Psoas muscle (tissue), 8 donors: ENCODE measurements around the gene SHOC1. TPM values are rescaled to one million over a fixed set of nuclear protein-coding genes. Genes with fewer than 3 reads are reported as not detected.

Source experiments
- ATAC-seq, 4 donors: fragments of 200-7000 bp; cut with Tn5 transposase; one replicate each; pipeline ENCODE4 v1.9.1; 2020; ENCODE audit warnings: moderate library complexity in 3 of 4, mild to moderate bottlenecking in 2 of 4
- DNase-seq, 2 donors: peaks; one replicate each; pipeline ENCODE4 v3.0.0-alpha.2; 2020
- H3K27ac ChIP-seq: fragments of 200-600 bp; one replicate; pipeline ENCODE4 v1.8.0; 2022
- H3K27me3 ChIP-seq, 3 donors: fragments of 200-600 bp in 1 of 3; one replicate each; pipeline versions ENCODE4 v1.6.1 to v1.8.0; 2013 to 2022; ENCODE audit warnings: low read length in 2 of 3, mild to moderate bottlenecking in 2 of 3, moderate library complexity in 1 of 3; ENCODE audit not compliant: insufficient read depth in 3 of 3
- H3K36me3 ChIP-seq, 2 donors: fragments of 200-600 bp in 1 of 2; one replicate each; pipeline versions ENCODE4 v1.6.1 to v1.8.0; 2013 to 2022; ENCODE audit warnings: low read depth in 1 of 2, mild to moderate bottlenecking in 1 of 2, moderate library complexity in 1 of 2; ENCODE audit not compliant: insufficient read depth in 1 of 2
- H3K4me1 ChIP-seq: fragments of 200-600 bp; one replicate; pipeline ENCODE4 v1.8.0; 2022
- H3K4me3 ChIP-seq: fragments of 200-600 bp; one replicate; pipeline ENCODE4 v1.8.0; 2022; ENCODE audit warnings: mild to moderate bottlenecking
- H3K9me3 ChIP-seq: fragments of 200-600 bp; one replicate; pipeline ENCODE4 v1.8.0; 2022
- CTCF ChIP-seq: fragments of 200-600 bp; IDR thresholded peaks from one replicate; pipeline ENCODE4 v1.8.0; 2022; ENCODE audit warnings: antibody characterized with exemption
- WGBS, 3 donors: extraction: QIAGEN DNeasy Blood & Tissue Kit; methylation state at CpG; one replicate each; pipeline versions ENCODE4 v1.1.6 to v1.1.7; 2013; 5-methylcytosine and 5-hydroxymethylcytosine counted together
- intact Hi-C, 2 donors: fragments of 100-400 bp; cut with DNase I; formaldehyde crosslinking; loops; one replicate each; pipeline versions ENCODE4 v1.11.0 to v1.14.2; 2022
- polyA plus RNA-seq, 3 donors: library from polyadenylated mRNA; stranded (reverse); fragments of 200-250 nt; gene quantifications; one replicate each; pipeline ENCODE4 v1.2.3, GENCODE V29; 2013
- total RNA-seq, 4 donors: library from RNA; stranded (reverse); fragmentation: NEBNext Ultra II Directional in 2 of 4; extraction: Animal tissue kit (Norgen Biotek cat#: 25700) in 2 of 4; gene quantifications; one replicate each; pipeline versions ENCODE4 v1.2.1 to v1.2.4, GENCODE V29; 2021 to 2023
- donor health status: healthy with polysubstance abuse.
- donor health status: DM: no; HTN: no; CAD: no; lungs with moderate emphysema.
- donor health status: Bipolar disorder and iron deficiency.
- donor health status: healthy.
- donor health status: DM: yes; HTN: yes; CAD: no.
- donor health status: DM: no; HTN: no; CAD: no.
- donor health status: DM: no; HTN: no; CAD: no.
- donor health status: DM: yes; HTN: yes; CAD: no.

The SHOC1 gene
- total and polyA plus RNA-seq, 7 donors, result 0.03 to 0.14 TPM; not detected in 5

GRCh38 chr9:111759762-111760639, 34.7 kb downstream of the SHOC1 start:
- peak; percentile 81 to 88 (median 82) for ATAC-seq
- no peaks in the 10 kb centered on the region for H3K9me3 ChIP-seq
- peak; percentile 75 for TF ChIP-seq CTCF

GRCh38 chr9:111754800-111755199, 39.9 kb downstream of the SHOC1 start:
- H3K4me3 ChIP-seq, result no peak overlapping the region
- DNase-seq (no peak), ATAC-seq (no peak)
- intact Hi-C loops, result loop anchor here (5.0 to 10.0 kb wide), 2 partner anchors 600 to 608 kb away; no protein-coding TSS in a partner anchor
- H3K4me1 ChIP-seq, result no peaks in the 10 kb centered on the region
- H3K27me3 ChIP-seq, result no peaks in the 10 kb centered on the region
- no peaks in the 10 kb centered on the region for H3K36me3 ChIP-seq
- no peak for TF ChIP-seq CTCF
- WGBS, 3 donors, result 77 to 88% (median 86%) methylated on average over 1 of the region's 1 CpG
- no peak overlapping the region for H3K27ac ChIP-seq
- peaks cover 12% of the 10 kb centered on the region for H3K9me3 ChIP-seq

More at GRCh38 chr9:111759762-111760639, 34.7 kb downstream of the SHOC1 start:
- WGBS, 3 donors, result 72 to 83% (median 79%) methylated on average over 2 of the region's 2 CpGs
- H3K4me1 ChIP-seq, result no peaks in the 10 kb centered on the region
- H3K4me3 ChIP-seq, result no peak overlapping the region
- no peaks in the 10 kb centered on the region for H3K27me3 ChIP-seq
- no peak for DNase-seq
- no peaks in the 10 kb centered on the region for H3K36me3 ChIP-seq
- intact Hi-C loops, result loop anchor here (1.0 to 10.0 kb wide), 5 partner anchors 315 to 617 kb away; no protein-coding TSS in a partner anchor
- no peak overlapping the region for H3K27ac ChIP-seq

GRCh38 chr9:111752455-111752854, 42.3 kb downstream of the SHOC1 start:
- no peak for ATAC-seq
- Histone ChIP-seq H3K9me3 (peaks cover 12% of the 10 kb centered on the region), H3K36me3 (no peaks in the 10 kb centered on the region), H3K4me3 (no peak overlapping the region), H3K27ac (no peak overlapping the region), H3K27me3 (no peaks in the 10 kb centered on the region), H3K4me1 (no peaks in the 10 kb centered on the region)
- no peak for DNase-seq
- 90 to 95% (median 93%) methylated on average over 1 of the region's 1 CpG for WGBS, 3 donors
- TF ChIP-seq CTCF, result no peak
- intact Hi-C loops, result loop anchor here in 1 of 2 donors (10.0 kb wide), 1 partner anchor 602 kb away; no protein-coding TSS in a partner anchor

Other genes with a start within 250 kb of the SHOC1 start
- gene PTGR1, start 195.3 kb downstream of the SHOC1 start, total RNA-seq, result 10 to 100 TPM in 3 of 4 donors, 1 to 10 TPM in 1; 8.6 to 32.2 (median 15.5) TPM
- gene PTGR1, start 195.3 kb downstream of the SHOC1 start, polyA plus RNA-seq, result 10 to 100 TPM in 2 of 3 donors, 1 to 10 TPM in 1; 8.0 to 22.5 (median 22.5) TPM
- 1 to 10 TPM; 1.9 to 5.6 (median 4.5) TPM for gene DNAJC25, start 163.6 kb downstream of the SHOC1 start, total RNA-seq
- gene DNAJC25, start 163.6 kb downstream of the SHOC1 start, polyA plus RNA-seq, result 10 to 100 TPM in 2 of 3 donors, 1 to 10 TPM in 1; 7.4 to 20.1 (median 19.9) TPM
- gene GNG10, start 133.3 kb downstream of the SHOC1 start, total RNA-seq, result 10 to 100 TPM; 12.0 to 22.3 (median 16.4) TPM
- 10 to 100 TPM; 13.7 to 17.3 (median 14.9) TPM for gene GNG10, start 133.3 kb downstream of the SHOC1 start, polyA plus RNA-seq
- 10 to 100 TPM in 3 of 4 donors, 1 to 10 TPM in 1; 9.6 to 56.2 (median 20.2) TPM for gene UGCG, start 101.9 kb upstream of the SHOC1 start, total RNA-seq
- 10 to 100 TPM in 1 of 3 donors, 1 to 10 TPM in 2; 7.2 to 74.6 (median 8.5) TPM for gene UGCG, start 101.9 kb upstream of the SHOC1 start, polyA plus RNA-seq